GM21515 (cell line): Measurements from ENCODE around the gene CALML3.

ENCODE experiments used
- ATAC-seq: cut with Tn5 transposase; IDR thresholded peaks from one replicate; pipeline ENCODE4 v1.9.1; 2021; ENCODE audit not compliant: unreplicated experiment

The CALML3 gene

GRCh38 chr10:5506246-5506645 lies 18.5 kb upstream of the CALML3 start:
- no peak for ATAC-seq

GRCh38 chr10:5506751-5507648 lies 17.8 kb upstream of the CALML3 start:
- no peak for ATAC-seq

GRCh38 chr10:5507649-5508131 lies 17.1 kb upstream of the CALML3 start:
- no peak for ATAC-seq

- no peak for ATAC-seq
Observed at GRCh38 chr10:5508161-5508604, 16.6 kb upstream of the CALML3 start.

- ATAC-seq: no peak
Observed at GRCh38 chr10:5508786-5509185, 16.0 kb upstream of the CALML3 start.

- no peak for ATAC-seq
Observed at GRCh38 chr10:5509236-5509635, 15.5 kb upstream of the CALML3 start.

- ATAC-seq: no peak
Observed at GRCh38 chr10:5509691-5510090, 15.1 kb upstream of the CALML3 start.

- ATAC-seq: no peak
Observed at GRCh38 chr10:5510281-5511072, 14.3 kb upstream of the CALML3 start.

- no peak for ATAC-seq
Observed at GRCh38 chr10:5511231-5511884, 13.4 kb upstream of the CALML3 start.

GRCh38 chr10:5511885-5512280 lies 12.9 kb upstream of the CALML3 start:
- no peak for ATAC-seq

- no peak for ATAC-seq
Observed at GRCh38 chr10:5512331-5512730, 12.4 kb upstream of the CALML3 start.

- no peak for ATAC-seq
Observed at GRCh38 chr10:5512881-5513612, 11.7 kb upstream of the CALML3 start.

- no peak for ATAC-seq
Observed at GRCh38 chr10:5514226-5514850, 10.4 kb upstream of the CALML3 start.

GRCh38 chr10:5515948-5516761 lies 8.6 kb upstream of the CALML3 start:
- no peak for ATAC-seq

GRCh38 chr10:5517546-5517945 lies 7.2 kb upstream of the CALML3 start:
- ATAC-seq: no peak

- ATAC-seq: no peak
Observed at GRCh38 chr10:5518143-5518542, 6.6 kb upstream of the CALML3 start.

- no peak for ATAC-seq
Observed at GRCh38 chr10:5519054-5519453, 5.7 kb upstream of the CALML3 start.

GRCh38 chr10:5522913-5523560 lies 1.7 kb upstream of the CALML3 start:
- no peak for ATAC-seq
